Measurements from ENCODE around the gene SAG. TPM values are rescaled to one million over a fixed set of nuclear protein-coding genes. Genes with fewer than 3 reads are reported as not detected.

Gene SAG
- total and polyA plus RNA-seq, 2 donors (not counting 3 experiments of a cell fraction or from before 2014, with no cell fraction given), result not detected

GRCh38 chr2:233312874-233313273 is 5.3 kb downstream of the SAG start:
- Histone ChIP-seq H2AFZ (ENCODE audit: low read depth, low read length) (no peak overlapping the region), H3K4me1 (ENCODE audit: control insufficient read depth, extremely low read depth, insufficient read depth, low read length) (no peaks in the 10 kb centered on the region), H3K9ac (replicated peaks; ENCODE audit: extremely low read depth, insufficient read depth, low read length) (no peak overlapping the region), H3K27ac (ENCODE audit: insufficient read depth, low read depth, low read length) (no peak overlapping the region), H3K79me2 (ENCODE audit: control insufficient read depth, insufficient read depth, low read length) (no peaks in the 10 kb centered on the region), H3K36me3 (ENCODE audit: control insufficient read depth in 2 of 2, extremely low read depth in 1 of 2, insufficient read depth in 2 of 2, low read length in 2 of 2) (no peaks in the 10 kb centered on the region), H4K20me1 (replicated peaks; ENCODE audit: control insufficient read depth, extremely low read depth, insufficient read depth, low read length) (no peaks in the 10 kb centered on the region), H3K9me1 (replicated peaks; ENCODE audit: control insufficient read depth, extremely low read depth, insufficient read depth, low read length) (no peaks in the 10 kb centered on the region), H3K27me3 (ENCODE audit: control insufficient read depth in 2 of 2, insufficient read depth in 2 of 2, low read length in 2 of 2) (peaks cover 2 to 4% of the 10 kb centered on the region in 2 experiments), H3K4me3 (replicated peaks in 1 of 3; ENCODE audit: insufficient read depth in 1 of 3, low read depth in 1 of 3, low read length in 3 of 3) (no peak overlapping the region), H3K9me3 (replicated peaks; ENCODE audit: control insufficient read depth, insufficient read depth, low read length) (no peaks in the 10 kb centered on the region), H3K4me2 (ENCODE audit: insufficient read depth, low read length) (no peak overlapping the region)
- FAIRE-seq (no peak), DNase-seq (ENCODE audit: low read depth, low spot score) (no peak)
- intact Hi-C loops (cut with micrococcal nuclease) (no loop called here), dilution Hi-C loops (cut with MboI; ENCODE audit: extremely low pct_ligation_motif_present, low sequenced_read_pairs) (no loop called here)
- CTCF ChIA-PET, result no interaction called here
- no peak for TF ChIP-seq GATA2 (IDR thresholded peaks at IDR 0.05; ENCODE audit: insufficient read depth, insufficient read length, low read depth, low read length)
- TF ChIP-seq MAX (IDR thresholded peaks at IDR 0.05; ENCODE audit: insufficient read depth, insufficient read length), result no peak
- TF ChIP-seq FOS (IDR thresholded peaks at IDR 0.05; ENCODE audit: borderline replicate concordance, insufficient read depth, low read length), result no peak
- no peak for TF ChIP-seq JUN (IDR thresholded peaks at IDR 0.05; ENCODE audit: borderline replicate concordance, insufficient read depth, insufficient read length, low read depth)
- TF ChIP-seq CTCF (IDR thresholded peaks at IDR 0.05; ENCODE audit: extremely low read depth in 1 of 2, insufficient read depth in 1 of 2, low read depth in 1 of 2, low read length in 2 of 2), result no peak
- no peak for TF ChIP-seq MYC (IDR thresholded peaks at IDR 0.05; ENCODE audit: low read depth, low read length)
- TF ChIP-seq POLR2A (IDR thresholded peaks at IDR 0.05; ENCODE audit: low read depth, low read length), result no peak
- no peak for TF ChIP-seq POLR2AphosphoS5 (IDR thresholded peaks at IDR 0.05; ENCODE audit: insufficient read depth, low read depth, low read length)
- no peak for TF ChIP-seq EZH2 (IDR thresholded peaks at IDR 0.05; ENCODE audit: borderline replicate concordance, low read depth, low read length, severe bottlenecking)
- POLR2A ChIA-PET, result no interaction called here
- no TSS peak for BruUV-seq (replicated peaks)
